ENCODE measurements around the gene IZUMO1.
"Not testable (repeated sequence)": the region's sequence is repeated elsewhere in the genome, so short reads cannot be mapped to it uniquely, and the experiment has no call there.

The IZUMO1 gene

GRCh38 chr19:48735031-48735615, 11.6 kb downstream of the IZUMO1 start:
- DNase-seq, result no peak

GRCh38 chr19:48734625-48735024, 12.1 kb downstream of the IZUMO1 start:
- no peak for DNase-seq

- no peak for DNase-seq
Observed at GRCh38 chr19:48731452-48731851, 15.3 kb downstream of the IZUMO1 start.

- DNase-seq, result no peak
Observed at GRCh38 chr19:48728911-48729664, 17.6 kb downstream of the IZUMO1 start.

GRCh38 chr19:48726556-48726955, 20.2 kb downstream of the IZUMO1 start:
- DNase-seq, result no peak

GRCh38 chr19:48724796-48725753, 21.6 kb downstream of the IZUMO1 start:
- DNase-seq, result no peak

GRCh38 chr19:48722196-48722708, 24.5 kb downstream of the IZUMO1 start:
- DNase-seq, result no peak

- peak; percentile 94 for DNase-seq
Observed at GRCh38 chr19:48720613-48721296, 26.0 kb downstream of the IZUMO1 start.

- DNase-seq, result no peak
Observed at GRCh38 chr19:48720251-48720612, 26.5 kb downstream of the IZUMO1 start.

- DNase-seq, result no peak
Observed at GRCh38 chr19:48719263-48720171, 27.2 kb downstream of the IZUMO1 start, which contains the start of gene MAMSTR. MAMSTR (minus strand) TSS chr19:48719725; CDS start chr19:48719031, 694 bp downstream.

GRCh38 chr19:48718711-48719231, 27.9 kb downstream of the IZUMO1 start:
- no peak for DNase-seq

- DNase-seq, result not testable (repeated sequence)
Observed at GRCh38 chr19:48718106-48718505, 28.6 kb downstream of the IZUMO1 start.

- no peak for DNase-seq
Observed at GRCh38 chr19:48716562-48717291, 30.0 kb downstream of the IZUMO1 start.

GRCh38 chr19:48715681-48716171, 31.0 kb downstream of the IZUMO1 start:
- DNase-seq, result no peak

GRCh38 chr19:48714759-48715675, 31.7 kb downstream of the IZUMO1 start:
- DNase-seq, result no peak

GRCh38 chr19:48713864-48714755, 32.6 kb downstream of the IZUMO1 start:
- peak; percentile 98 for DNase-seq

GRCh38 chr19:48713041-48713863, 33.5 kb downstream of the IZUMO1 start:
- no peak for DNase-seq

Measured in activated naive CD4-positive, alpha-beta T cell treated with Interleukin-2 at 50 U/mL for 16 hours (primary cell).